ENCODE measurements around the gene NDUFA12. TPM values are rescaled to one million over a fixed set of nuclear protein-coding genes. Genes with fewer than 3 reads are reported as not detected.
A peak's percentile ranks its signal among the peaks of the same experiment; 100 is the strongest.

Gene NDUFA12
- total and polyA plus RNA-seq, 4 donors, result 53.3 to 152 (median 87.7) TPM

- Histone ChIP-seq H3K4me1 (ENCODE audit: control insufficient read depth in 5 of 5, insufficient read depth in 5 of 5, low read length in 5 of 5) (peaks cover 0 to 5% (median 4%) of the 10 kb centered on the region in 5 donors), H3K36me3 (ENCODE audit: control insufficient read depth in 4 of 4, insufficient read depth in 4 of 4, low read length in 4 of 4) (peaks cover 0 to 3% (median 0%) of the 10 kb centered on the region in 4 donors), H3K27ac (ENCODE audit: low read depth in 1 of 2, low read length in 1 of 2) (peak overlapping the region in 1 of 2 donors; percentile 85), H3K4me3 (peak overlapping the region; percentile 85), H3K27me3 (ENCODE audit: control insufficient read depth in 3 of 3, insufficient read depth in 3 of 3, low read length in 2 of 3) (no peaks in the 10 kb centered on the region), H3K9me3 (ENCODE audit: control insufficient read depth in 4 of 4, insufficient read depth in 3 of 4, low read length in 3 of 4) (peaks cover 0 to 7% (median 0%) of the 10 kb centered on the region in 4 donors), H3K9ac (ENCODE audit: insufficient read depth in 1 of 2, low read length in 2 of 2) (peak overlapping the region; percentile 50 to 84)
- TF ChIP-seq CTCF (IDR thresholded peaks at IDR 0.05; ENCODE audit: control extremely low read depth, extremely low read depth), result no peak
- 27 to 28% methylated on average over 3 of the region's 3 CpGs for WGBS, 2 donors
- ATAC-seq (ENCODE audit: insufficient read depth, low FRiP score) (no peak), DNase-seq (no peak)
Measured at GRCh38 chr12:95002754-95003153, 743 bp downstream of the NDUFA12 start.

GRCh38 chr12:94998326-94998725 is 5.2 kb downstream of the NDUFA12 start:
- TF ChIP-seq CTCF (IDR thresholded peaks at IDR 0.05; ENCODE audit: control extremely low read depth, extremely low read depth), result no peak
- H3K9me3 ChIP-seq (ENCODE audit: control insufficient read depth in 4 of 4, insufficient read depth in 3 of 4, low read length in 3 of 4), result no peaks in the 10 kb centered on the region
- ATAC-seq (ENCODE audit: insufficient read depth, low FRiP score), result no peak
- WGBS, 2 donors, result 23 to 69% methylated on average over 4 of the region's 4 CpGs
- no peaks in the 10 kb centered on the region for H3K27me3 ChIP-seq (ENCODE audit: control insufficient read depth in 3 of 3, insufficient read depth in 3 of 3, low read length in 2 of 3)
- H3K4me1 ChIP-seq (ENCODE audit: control insufficient read depth in 5 of 5, insufficient read depth in 5 of 5, low read length in 5 of 5), result peaks cover 0 to 5% (median 4%) of the 10 kb centered on the region in 5 donors
- H3K4me3 ChIP-seq, result no peak overlapping the region
- H3K27ac ChIP-seq (ENCODE audit: low read depth in 1 of 2, low read length in 1 of 2), result no peak overlapping the region
- H3K36me3 ChIP-seq (ENCODE audit: control insufficient read depth in 4 of 4, insufficient read depth in 4 of 4, low read length in 4 of 4), result peaks cover 0 to 10% (median 0%) of the 10 kb centered on the region in 4 donors
- DNase-seq, result no peak
- H3K9ac ChIP-seq (ENCODE audit: insufficient read depth in 1 of 2, low read length in 2 of 2), result no peak overlapping the region

GRCh38 chr12:94997726-94998125 is 5.8 kb downstream of the NDUFA12 start:
- ATAC-seq (ENCODE audit: insufficient read depth, low FRiP score), result no peak
- no peak overlapping the region for H3K27ac ChIP-seq (ENCODE audit: low read depth in 1 of 2, low read length in 1 of 2)
- peaks cover 0 to 5% (median 4%) of the 10 kb centered on the region in 5 donors for H3K4me1 ChIP-seq (ENCODE audit: control insufficient read depth in 5 of 5, insufficient read depth in 5 of 5, low read length in 5 of 5)
- no peak for TF ChIP-seq CTCF (IDR thresholded peaks at IDR 0.05; ENCODE audit: control extremely low read depth, extremely low read depth)
- H3K27me3 ChIP-seq (ENCODE audit: control insufficient read depth in 3 of 3, insufficient read depth in 3 of 3, low read length in 2 of 3), result no peaks in the 10 kb centered on the region
- no peak overlapping the region for H3K9ac ChIP-seq (ENCODE audit: insufficient read depth in 1 of 2, low read length in 2 of 2)
- peaks cover 0 to 10% (median 0%) of the 10 kb centered on the region in 4 donors for H3K36me3 ChIP-seq (ENCODE audit: control insufficient read depth in 4 of 4, insufficient read depth in 4 of 4, low read length in 4 of 4)
- no peak overlapping the region for H3K4me3 ChIP-seq
- DNase-seq, result no peak
- no peaks in the 10 kb centered on the region for H3K9me3 ChIP-seq (ENCODE audit: control insufficient read depth in 4 of 4, insufficient read depth in 3 of 4, low read length in 3 of 4)

- no peaks in the 10 kb centered on the region for H3K9me3 ChIP-seq (ENCODE audit: control insufficient read depth in 4 of 4, insufficient read depth in 3 of 4, low read length in 3 of 4)
- no peaks in the 10 kb centered on the region for H3K27me3 ChIP-seq (ENCODE audit: control insufficient read depth in 3 of 3, insufficient read depth in 3 of 3, low read length in 2 of 3)
- TF ChIP-seq CTCF (IDR thresholded peaks at IDR 0.05; ENCODE audit: control extremely low read depth, extremely low read depth), result no peak
- no peak overlapping the region for H3K9ac ChIP-seq (ENCODE audit: insufficient read depth in 1 of 2, low read length in 2 of 2)
- no peak for ATAC-seq (ENCODE audit: insufficient read depth, low FRiP score)
- no peak overlapping the region for H3K27ac ChIP-seq (ENCODE audit: low read depth in 1 of 2, low read length in 1 of 2)
- H3K4me3 ChIP-seq, result no peak overlapping the region
- WGBS, 2 donors, result 92 to 94% methylated on average over 6 of the region's 6 CpGs
- peaks cover 0 to 5% (median 0%) of the 10 kb centered on the region in 5 donors for H3K4me1 ChIP-seq (ENCODE audit: control insufficient read depth in 5 of 5, insufficient read depth in 5 of 5, low read length in 5 of 5)
- peaks cover 0 to 12% (median 2%) of the 10 kb centered on the region in 4 donors for H3K36me3 ChIP-seq (ENCODE audit: control insufficient read depth in 4 of 4, insufficient read depth in 4 of 4, low read length in 4 of 4)
- no peak for DNase-seq
Measured at GRCh38 chr12:94997061-94997460, 6.4 kb downstream of the NDUFA12 start.
